CD4-positive, alpha-beta T cell treated with Interleukin-4 for 4 hours (primary cell): Measurements from ENCODE around the gene OR51E1.

Experiments used
- DNase-seq: peaks from one replicate; pipeline ENCODE4 v3.0.0-alpha.2; 2020

OR51E1 gene

GRCh38 chr11:4654635-4655369, 11.0 kb downstream of the OR51E1 start:
- DNase-seq: no peak

- DNase-seq: no peak
Observed at GRCh38 chr11:4658629-4659445, 15.1 kb downstream of the OR51E1 start.

GRCh38 chr11:4662876-4663275, 19.1 kb downstream of the OR51E1 start:
- DNase-seq: no peak

GRCh38 chr11:4664183-4664582, 20.4 kb downstream of the OR51E1 start:
- no peak for DNase-seq

GRCh38 chr11:4664786-4665185, 21.0 kb downstream of the OR51E1 start:
- no peak for DNase-seq

- no peak for DNase-seq
Observed at GRCh38 chr11:4665424-4665823, 21.6 kb downstream of the OR51E1 start.

- no peak for DNase-seq
Observed at GRCh38 chr11:4671741-4672140, 28.0 kb downstream of the OR51E1 start.

- no peak for DNase-seq
Observed at GRCh38 chr11:4672470-4672869, 28.7 kb downstream of the OR51E1 start.

- no peak for DNase-seq
Observed at GRCh38 chr11:4673781-4674180, 30.0 kb downstream of the OR51E1 start.

- DNase-seq: no peak
Observed at GRCh38 chr11:4677948-4678347, 34.2 kb downstream of the OR51E1 start.

GRCh38 chr11:4680341-4680740, 36.6 kb downstream of the OR51E1 start:
- no peak for DNase-seq

GRCh38 chr11:4682623-4683419, 39.0 kb downstream of the OR51E1 start:
- no peak for DNase-seq

GRCh38 chr11:4684631-4685285, 41.0 kb downstream of the OR51E1 start:
- DNase-seq: no peak

- no peak for DNase-seq
Observed at GRCh38 chr11:4695442-4695841, 51.7 kb downstream of the OR51E1 start.

- no peak for DNase-seq
Observed at GRCh38 chr11:4697585-4697984, 53.8 kb downstream of the OR51E1 start, which contains the start of gene OR51E2. TSS of gene OR51E2 (minus strand) at chr11:4697853. CDS start at chr11:4682711, 15,142 bp downstream.

- no peak for DNase-seq
Observed at GRCh38 chr11:4699697-4700435, 56.1 kb downstream of the OR51E1 start.

- DNase-seq: no peak
Observed at GRCh38 chr11:4700436-4700820, 56.6 kb downstream of the OR51E1 start.

- no peak for DNase-seq
Observed at GRCh38 chr11:4704054-4704789, 60.4 kb downstream of the OR51E1 start, which contains the start of gene MMP26. TSS of gene MMP26 (plus strand) at chr11:4704784.

GRCh38 chr11:4704790-4705334, 61.1 kb downstream of the OR51E1 start:
- DNase-seq: no peak
